ENCODE data around the gene PDXK.
"Not testable (repeated sequence)": the region's sequence is repeated elsewhere in the genome, so short reads cannot be mapped to it uniquely, and the experiment has no call there.

- TF ChIP-seq CTCF (conservative IDR thresholded peaks at IDR 0.05 in 1 of 2, IDR thresholded peaks at IDR 0.05 in 1 of 2; ENCODE audit: extremely low read depth in 1 of 2, insufficient read depth in 1 of 2, low read depth in 1 of 2, low read length in 2 of 2); EZH2 (IDR thresholded peaks at IDR 0.05; ENCODE audit: borderline replicate concordance, low read length): not testable (repeated sequence)
Measured at GRCh38 chr21:43699492-43699777, 19.5 kb upstream of the PDXK start.

Data from mammary epithelial cell (primary cell).